ENCODE measurements around the gene NUMA1.

- TF ChIP-seq EZH2 (IDR thresholded peaks at IDR 0.05) (no peak), CTCF (IDR thresholded peaks at IDR 0.05) (no peak)
Measured at GRCh38 chr11:72123117-72123653, 42.8 kb upstream of the NUMA1 start.

Measured in neural progenitor cell (in vitro differentiated cells).